HG03521 (cell line): Measurements from ENCODE around the gene ACO2.

Source experiments
- ATAC-seq: cut with Tn5 transposase; IDR thresholded peaks from one replicate; pipeline ENCODE4 v1.9.1; 2021; ENCODE audit warnings: mild to moderate bottlenecking, moderate library complexity; ENCODE audit not compliant: unreplicated experiment

ACO2 gene

DNA sequence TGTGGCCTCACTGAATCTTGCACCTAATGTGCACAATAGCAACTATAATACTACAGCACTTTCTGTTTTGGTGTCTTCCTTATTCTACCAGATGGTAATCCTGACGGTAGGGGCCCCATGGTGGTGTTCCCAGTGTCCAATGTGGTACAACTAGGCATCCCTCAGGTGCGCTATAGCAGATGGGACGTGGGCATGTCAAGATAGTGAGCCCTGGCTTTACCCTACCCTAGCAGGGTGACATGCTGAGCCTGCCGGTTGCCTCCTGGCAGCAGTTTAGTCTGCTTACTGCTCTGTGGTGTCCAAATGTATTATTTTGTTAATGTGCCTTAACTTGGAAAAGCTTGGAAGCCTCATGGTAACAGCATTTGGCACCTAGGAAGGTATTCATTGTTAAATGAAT is 19.2 kb downstream of the ACO2 start:
- no peak for ATAC-seq

DNA sequence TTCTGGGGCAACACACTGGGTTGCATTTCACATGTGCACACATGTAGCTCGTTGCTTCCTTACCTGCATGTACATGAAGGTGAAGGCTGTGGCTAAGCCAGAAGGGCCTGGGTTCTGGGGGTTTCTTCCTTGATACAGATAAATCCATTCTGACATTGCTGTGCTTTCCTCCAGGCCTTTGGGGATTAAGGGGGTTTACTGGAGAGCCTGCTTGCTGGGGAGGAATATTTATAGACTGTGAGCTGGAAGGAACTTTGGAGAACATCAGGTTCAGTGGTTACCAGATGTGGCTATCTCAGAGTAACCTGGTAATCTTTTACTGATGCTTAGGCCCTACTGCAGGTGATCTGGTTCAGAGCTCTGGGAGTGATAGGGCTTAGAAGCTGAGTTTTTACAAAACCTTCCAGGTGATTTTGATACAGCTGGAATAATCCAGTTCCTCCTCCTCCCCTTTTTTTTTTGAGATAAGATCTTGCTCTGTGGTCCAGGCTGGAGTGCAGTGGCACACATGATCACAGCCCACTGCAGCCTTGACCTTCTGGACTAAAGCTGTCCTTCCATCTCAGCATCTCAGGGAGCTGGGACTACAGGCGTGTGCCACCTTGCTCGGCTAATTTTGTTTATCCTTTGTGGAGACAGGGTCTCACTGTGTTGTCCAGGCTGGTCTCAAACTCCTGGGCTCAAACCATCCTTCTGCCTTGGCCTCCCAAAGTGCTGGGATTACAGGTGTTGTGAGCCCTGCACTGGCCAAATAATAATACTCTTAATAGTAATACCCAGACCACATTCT is 19.9 kb downstream of the ACO2 start:
- no peak for ATAC-seq

DNA sequence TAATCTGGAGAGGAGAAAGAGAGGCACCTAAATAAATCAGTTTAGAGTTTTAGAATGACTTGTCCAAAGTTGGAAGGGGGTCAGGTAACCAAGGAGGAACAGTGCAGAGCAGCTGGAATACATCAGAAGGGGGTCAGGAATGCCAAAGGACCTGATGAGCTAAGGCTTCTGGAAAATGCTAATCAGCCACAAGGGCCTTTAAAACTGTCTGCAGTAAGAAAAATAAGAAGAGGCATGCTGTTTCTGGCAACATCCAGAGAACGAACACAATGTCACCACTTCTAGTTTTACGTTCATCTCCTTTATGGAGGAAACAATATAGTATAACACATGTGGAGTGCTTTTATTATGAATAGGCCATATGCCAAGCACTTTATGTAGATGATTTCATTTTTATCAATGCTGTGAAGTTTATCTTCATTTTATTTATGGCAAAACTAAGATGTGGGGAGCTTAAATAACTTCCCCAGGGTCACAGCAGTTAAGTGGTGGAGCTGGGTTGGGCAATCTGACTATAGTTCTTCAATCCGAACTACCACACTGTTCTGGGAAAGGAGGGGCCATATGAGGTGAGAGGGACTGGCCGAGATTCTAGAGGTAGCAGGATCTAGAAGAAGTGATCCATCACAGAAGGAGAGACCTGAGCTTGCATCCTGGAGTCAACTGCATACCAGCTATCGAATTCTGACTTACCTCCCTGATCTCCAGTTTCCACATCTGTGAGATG is 22.6 kb downstream of the ACO2 start:
- ATAC-seq = no peak

DNA sequence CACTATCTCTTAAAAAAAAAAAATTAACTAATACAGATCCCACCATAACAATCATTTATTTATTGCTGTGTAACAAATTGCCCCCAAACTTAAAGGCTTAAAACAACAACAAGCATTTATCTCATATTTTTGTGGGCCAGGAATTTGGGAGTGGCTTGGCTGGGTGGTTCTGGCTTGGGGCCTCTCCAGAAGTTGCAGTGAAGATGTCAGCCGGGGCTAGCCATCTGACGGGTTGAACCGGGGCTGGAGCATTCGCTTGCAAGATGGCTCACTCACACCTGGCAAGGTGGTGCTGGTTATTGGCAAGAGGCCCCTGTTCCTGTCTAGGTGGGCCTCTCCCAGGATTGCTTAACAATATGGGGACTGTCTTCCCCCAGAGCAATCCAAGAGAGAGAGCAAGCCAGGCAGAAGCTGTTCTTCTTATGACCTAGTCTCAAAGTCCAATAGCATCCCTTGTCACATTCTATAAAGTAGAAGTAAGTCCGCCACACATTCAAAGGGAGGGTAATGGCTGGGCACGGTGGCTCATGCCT is 29.5 kb downstream of the ACO2 start:
- ATAC-seq = no peak

DNA sequence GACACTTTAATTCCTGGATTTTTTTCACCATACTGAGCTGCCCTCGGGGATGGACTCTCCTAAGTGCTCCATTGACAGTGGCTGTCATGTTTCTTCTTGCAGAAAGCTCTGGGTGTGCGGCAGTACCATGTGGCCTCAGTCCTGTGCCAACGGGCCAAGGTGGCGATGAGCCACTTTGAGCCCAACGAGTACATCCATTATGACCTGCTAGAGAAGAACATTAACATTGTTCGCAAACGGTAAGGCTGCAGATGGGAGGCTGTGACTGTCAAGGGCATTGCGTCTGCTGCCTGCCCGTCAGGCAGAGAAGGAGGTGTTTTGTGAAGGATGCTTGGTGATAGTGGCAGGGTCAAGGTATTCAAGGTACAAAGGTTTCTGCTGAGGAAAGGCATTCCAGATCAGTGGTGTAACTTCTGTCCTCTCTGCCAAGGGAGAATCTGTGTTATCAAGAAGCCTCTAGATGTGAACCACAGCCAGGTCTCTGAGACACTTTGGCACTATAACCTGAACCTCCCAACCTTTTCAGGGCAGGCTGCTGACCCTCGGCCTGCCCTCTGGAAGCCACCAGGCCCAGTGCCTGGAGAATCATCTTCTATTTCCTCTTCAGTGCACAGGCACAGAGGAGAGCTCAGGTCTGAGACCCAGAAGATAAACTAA is 30.8 kb downstream of the ACO2 start:
- no peak for ATAC-seq

DNA sequence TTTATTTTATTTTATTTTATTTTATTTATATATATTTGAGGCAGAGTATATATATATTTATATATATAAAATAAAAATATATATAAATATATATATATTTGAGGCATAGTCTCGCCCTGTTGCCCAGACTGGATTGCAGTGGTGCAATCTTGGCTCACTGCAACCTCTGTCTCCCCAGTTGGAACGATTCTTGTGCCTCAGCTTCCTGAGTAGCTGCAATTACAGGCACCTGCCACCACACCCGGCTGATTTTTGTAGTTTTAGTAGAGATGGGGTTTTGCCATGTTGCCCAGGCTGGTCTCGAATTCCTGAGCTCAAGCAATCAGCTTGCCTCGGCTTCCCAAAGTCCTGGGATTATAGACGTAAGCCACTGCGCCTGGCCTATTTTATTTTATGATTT is 31.4 kb downstream of the ACO2 start:
- ATAC-seq = no peak

DNA sequence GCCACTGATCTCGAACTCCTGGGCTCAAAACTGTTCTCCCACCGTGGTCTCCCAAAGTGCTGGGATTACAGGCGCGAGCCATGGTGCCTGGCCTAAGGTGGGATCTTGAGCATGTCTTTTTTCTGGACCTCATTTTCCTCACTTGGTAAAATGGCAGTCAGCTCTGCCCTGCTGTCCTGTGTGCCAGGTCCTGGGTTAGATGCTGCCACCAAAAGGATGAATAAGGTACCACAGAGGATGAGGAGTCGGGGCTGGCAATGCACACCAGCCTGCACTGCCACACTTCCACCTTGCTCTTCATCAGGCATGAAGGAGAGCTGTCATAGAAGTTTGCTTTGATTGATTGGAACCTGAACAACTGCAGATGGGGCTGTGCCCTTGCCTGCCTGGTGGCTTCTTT is 32.3 kb downstream of the ACO2 start:
- no peak for ATAC-seq

DNA sequence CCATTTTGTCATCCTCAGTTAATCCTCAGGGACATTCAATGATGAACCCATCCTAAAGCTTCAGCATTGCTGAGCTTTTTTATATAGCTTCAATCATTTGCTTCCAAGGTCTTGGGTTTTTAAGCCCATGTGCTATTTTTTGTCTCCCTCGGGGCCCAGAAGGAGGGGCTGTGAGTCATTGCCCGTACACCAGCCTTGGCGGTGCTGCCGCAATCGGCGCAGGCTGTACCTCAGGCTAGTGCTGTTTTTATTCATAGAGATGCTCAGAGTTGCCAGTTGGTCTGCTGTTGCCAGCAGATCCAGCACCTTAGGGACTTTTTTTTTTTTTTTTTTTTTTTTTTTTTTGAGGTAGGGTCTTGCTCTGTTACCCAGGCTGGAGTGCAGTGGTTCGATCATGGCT is 35.5 kb downstream of the ACO2 start:
- ATAC-seq = no peak

DNA sequence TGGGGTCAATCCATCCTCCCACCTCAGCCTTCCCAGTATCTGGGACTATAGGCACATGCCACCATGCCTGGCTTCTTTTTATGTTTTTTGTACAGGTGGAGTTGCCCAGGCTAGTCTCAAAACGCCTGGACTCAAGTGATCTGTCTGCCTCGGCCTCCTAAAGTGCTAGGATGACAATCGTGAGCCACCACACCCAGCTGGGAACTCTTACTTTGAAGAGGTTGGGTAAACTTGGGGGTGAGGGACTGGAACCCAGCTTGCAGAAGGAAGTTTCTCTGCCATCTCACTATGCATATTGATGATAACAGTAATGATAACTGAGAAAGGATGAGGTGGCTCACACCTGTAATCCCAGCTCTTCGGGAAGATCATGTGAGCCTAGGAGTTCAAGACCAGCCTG is 35.9 kb downstream of the ACO2 start:
- ATAC-seq = no peak

DNA sequence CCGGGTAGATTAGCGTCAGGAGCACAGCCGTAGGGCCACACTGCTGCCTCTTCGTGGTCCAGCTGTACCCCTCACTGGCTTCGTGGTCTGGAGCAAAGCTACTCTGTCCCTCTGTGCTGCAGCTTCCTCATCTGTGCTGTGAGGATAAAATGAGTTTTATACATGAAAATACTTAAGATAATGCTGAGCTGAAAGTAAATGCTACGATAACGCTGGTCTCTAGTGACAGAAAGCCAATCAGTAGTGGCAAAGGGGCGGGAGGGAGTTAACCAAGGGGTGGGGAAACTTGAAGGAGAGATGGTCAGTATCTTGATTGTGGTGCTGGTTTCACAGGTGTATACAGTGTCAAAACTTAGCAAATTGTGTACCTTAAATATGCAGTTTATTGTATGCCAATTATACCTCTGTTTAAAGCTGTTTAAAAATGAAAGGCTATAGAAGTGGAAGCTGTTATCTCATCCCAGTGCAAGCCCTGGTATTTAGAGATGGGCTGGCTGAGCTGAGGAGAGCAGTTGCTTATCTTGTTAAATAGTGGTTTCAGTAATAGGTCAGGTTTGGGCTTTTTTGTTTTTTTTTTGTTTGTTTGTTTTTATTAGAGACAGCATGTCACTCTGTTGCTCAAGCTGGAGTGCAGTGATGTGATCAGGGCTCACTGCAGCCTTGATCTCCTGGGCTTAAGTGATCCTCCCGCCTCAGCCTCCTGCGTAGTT is 36.7 kb downstream of the ACO2 start:
- no peak for ATAC-seq

DNA sequence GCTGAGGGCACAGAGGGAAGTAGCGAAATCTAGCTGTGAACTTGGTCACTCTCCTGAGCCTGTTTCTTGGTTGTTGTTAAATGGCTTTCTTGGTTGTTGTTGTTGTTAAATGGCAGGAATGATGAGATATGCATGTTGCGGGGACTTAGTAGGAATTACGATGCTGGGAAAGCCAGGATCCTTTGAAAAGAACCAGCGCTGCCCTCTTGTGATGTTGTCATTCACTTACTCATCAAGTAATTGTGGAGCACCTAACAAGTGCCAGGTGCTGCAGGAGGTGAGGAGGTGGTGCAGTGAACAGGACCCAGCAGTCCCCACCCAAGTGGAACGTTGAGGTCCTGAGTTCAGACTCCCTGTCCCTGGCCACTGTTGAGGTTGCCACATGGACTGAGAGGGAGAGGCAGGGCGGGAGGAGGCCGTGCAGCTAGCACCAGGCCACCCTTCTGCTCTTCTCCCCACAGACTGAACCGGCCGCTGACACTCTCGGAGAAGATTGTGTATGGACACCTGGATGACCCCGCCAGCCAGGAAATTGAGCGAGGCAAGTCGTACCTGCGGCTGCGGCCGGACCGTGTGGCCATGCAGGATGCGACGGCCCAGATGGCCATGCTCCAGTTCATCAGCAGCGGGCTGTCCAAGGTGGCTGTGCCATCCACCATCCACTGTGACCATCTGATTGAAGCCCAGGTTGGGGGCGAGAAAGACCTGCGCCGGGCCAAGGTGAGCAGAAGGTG is 38.6 kb downstream of the ACO2 start:
- ATAC-seq = no peak

DNA sequence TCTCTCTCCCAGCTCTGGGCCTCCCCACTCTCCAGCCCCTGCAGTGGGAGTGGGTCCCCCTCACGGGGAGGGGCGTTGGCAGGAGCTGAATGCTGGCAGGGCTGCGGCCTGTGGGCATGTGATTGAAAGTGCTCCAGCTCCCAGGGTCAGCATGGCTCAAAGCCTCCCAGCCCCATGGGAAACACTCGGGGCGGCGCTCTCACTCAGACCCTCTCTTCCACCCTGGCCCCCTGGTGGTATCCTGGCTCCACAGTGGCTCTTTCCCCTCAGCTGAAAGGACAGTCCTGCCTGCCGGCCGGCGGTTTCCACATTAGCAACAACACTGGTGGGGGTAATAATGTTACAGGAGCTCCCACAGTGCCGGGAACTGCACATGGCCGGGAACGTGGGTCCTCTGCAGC is 39.9 kb downstream of the ACO2 start:
- ATAC-seq = no peak

DNA sequence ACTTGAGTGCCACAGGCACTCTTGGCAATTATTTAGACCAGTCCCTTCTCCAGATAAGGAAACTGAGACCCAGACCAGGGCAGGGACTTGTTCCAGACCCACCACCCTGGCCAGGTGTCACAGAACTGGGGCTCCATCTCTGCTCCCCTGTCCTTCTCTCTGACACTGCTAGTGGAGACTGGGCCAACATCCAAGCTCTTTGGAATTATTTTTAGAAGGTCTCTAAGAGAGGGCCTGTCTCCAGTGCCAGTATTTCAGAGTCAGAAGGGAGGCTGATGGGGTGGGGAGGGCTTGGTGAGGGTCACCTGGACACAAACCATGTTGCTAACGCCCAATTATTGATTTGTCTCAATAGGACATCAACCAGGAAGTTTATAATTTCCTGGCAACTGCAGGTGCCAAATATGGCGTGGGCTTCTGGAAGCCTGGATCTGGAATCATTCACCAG is 42.6 kb downstream of the ACO2 start:
- no peak for ATAC-seq

DNA sequence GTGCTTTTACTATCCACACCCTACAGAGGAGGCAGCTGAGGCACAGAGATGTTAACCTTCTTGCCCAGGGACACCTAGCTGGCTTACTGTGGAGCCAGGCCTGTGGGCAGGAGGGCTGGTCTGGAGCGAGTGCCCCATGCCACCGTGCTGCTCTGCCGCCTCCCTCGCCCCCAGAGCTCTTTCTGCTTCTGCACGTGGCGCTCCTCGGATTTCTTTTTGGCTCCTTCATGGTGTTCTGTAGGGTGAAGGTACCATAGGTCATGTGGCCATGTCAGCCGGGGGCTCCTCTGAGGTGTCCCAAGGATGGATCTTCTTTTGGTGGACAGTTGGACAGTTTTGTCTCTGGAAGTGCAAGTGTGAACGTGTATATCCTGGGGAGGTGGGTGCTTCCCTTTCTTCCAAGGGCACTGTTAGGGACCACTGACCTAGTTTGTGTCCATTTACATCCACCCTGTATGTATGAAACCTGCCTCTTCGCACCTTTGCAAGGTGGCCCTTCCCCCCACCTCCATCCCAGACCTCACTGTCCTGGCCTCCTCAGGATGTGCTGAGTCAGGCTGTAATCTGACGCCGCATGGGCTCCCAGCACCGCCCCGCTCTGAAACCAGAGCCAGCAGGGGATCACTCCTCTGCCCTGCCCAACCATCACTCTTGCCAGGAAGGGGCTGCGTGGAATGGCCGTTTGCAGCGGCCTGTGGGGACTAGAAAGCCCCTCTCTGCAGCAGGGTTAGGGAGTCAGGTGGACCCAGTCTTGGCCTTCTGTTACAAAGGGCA is 43.7 kb downstream of the ACO2 start:
- no peak for ATAC-seq

DNA sequence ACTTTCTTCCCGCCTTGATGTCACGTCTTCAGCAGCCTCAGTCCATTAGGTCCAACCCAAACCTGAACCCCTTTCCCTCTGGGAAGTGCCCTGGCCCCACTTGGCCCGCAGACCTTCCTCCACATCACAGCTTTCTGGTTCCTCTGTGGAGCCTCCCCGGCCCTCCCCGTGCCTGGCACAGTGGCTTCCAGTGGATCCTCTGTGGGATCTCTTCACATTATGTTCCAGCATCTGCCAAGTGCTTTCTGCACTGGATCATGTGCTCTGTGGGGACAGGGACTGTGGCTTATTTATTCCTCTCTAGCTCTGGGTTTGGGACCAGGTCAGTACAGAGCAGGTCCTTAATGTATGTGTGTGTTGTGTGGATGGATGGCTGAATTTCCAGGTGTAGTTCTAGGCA is 44.5 kb downstream of the ACO2 start:
- ATAC-seq = no peak

DNA sequence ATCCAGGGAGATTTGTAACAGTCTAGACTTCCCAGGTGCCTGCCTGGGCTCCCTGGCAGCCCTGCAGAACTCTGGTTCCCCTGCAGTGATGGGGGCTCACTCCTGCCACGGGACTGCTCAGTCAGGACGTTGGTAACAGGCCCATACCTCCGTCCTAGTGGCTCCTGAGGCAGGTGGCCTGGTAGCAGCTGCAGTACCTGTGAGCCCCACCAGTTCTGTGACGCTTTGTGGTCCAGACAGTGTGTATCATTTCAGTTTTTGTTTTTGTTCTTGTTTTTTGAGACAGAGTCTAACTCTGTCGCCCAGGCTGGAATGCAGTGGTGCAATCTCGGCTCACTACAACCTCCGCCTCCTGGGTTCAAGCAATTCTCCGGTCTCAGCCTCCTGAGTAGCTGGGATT is 47.5 kb downstream of the ACO2 start:
- no peak for ATAC-seq

DNA sequence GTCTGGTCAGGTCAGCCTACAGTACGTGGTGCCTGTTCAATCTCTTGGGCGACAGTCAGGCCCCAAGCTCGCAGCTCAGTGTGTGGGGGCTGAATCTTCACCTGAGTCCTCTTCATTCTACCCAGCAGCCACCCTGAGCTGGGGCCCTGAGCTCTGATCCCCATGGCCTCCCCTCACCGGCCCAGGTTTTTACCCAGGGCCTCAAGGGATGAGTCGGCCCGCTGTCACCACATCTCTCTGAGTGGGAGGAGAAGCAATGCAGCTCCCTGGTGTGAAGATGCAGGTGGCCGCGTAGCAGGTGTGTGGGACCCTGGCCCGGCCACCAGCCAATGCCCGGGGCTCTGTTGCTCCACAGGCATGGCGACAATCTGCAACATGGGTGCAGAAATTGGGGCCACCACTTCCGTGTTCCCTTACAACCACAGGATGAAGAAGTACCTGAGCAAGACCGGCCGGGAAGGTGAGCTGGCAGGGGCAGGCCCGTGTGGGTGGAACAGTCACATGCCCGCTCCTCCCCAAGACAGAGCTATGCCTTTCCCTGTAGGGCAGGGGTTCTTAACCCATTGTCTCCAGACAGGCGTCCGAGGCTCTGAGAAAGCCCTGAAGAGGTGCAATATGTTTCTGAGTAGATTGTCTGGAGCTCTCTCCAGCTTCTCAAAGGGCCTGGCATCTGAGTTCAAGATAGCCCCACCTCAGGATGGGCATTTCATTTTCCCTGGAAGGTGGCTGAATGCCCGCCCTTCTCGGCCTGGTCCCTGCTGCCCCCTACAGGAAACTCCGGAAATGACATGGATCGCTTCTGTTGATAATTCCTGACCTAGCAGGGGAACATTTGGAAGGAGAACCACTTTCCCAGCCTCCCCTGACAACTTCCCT is 48.5 kb downstream of the ACO2 start:
- ATAC-seq = no peak

DNA sequence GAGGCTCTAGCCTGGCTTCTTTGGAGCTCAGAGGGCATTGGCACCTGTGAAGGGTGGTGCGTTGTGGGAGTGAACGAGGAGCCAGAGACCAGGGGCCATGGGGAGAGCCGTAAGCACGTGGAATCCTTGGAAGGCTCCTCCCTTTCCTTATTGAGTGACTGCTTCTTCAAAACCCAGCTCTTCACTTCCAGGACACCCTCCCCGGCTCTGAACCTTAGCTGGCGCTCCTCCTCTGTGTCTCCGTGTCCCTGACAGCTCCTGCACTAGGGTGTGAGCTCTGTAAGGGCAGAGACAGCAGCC is 49.1 kb downstream of the ACO2 start:
- ATAC-seq = no peak

DNA sequence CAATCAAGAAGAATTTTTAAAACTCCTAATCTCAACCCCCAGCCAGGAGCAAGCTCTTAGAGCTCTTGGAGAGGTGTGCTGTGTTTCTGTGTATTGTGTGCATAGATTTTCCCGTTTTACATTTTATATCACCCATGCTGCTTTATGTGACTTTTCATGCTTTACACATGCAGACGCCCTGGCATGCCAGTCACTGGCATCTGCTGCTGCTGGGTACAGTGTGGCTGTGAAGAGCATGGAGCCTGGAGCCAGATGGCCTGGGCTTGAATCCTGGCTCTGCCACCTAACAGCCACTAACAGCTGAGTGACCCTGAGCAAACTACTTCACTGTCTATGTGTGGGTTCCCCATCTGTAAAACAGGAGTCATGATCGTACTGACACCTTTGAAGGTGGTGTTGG is 52.2 kb downstream of the ACO2 start:
- ATAC-seq = no peak
